GM12892 (cell line): Measurements from ENCODE around the gene GBA2.

ENCODE experiments used
- POLR2A ChIP-seq: IDR thresholded peaks from 2 replicates; pipeline ENCODE4 v1.6.1; 2011; ENCODE audit warnings: low read depth, low read length, control low read depth
- POLR2AphosphoS5 ChIP-seq: IDR thresholded peaks from 2 replicates; pipeline ENCODE4 v1.6.1; 2011; ENCODE audit warnings: low read depth, low read length, control low read depth

DNA sequence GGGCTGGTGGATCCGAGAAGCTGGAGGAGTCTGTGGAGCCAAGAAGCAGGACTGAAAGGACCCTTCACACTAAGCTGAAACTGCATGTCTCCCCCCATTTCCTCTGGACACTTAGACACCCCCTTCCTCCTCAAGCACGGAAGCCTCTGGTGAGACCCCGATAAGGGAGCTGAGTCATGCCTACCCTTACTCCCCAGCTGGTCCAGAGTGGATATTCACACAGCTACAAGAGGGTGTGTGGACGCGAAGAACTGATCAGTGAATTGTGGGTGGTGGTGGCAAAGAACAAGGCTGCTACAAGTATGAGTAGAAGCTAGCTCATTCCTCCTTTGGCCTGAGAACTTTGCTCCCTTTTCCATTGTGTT lies 21.4 kb downstream of the GBA2 start:
- TF ChIP-seq POLR2A (no peak), POLR2AphosphoS5 (no peak)
